AG09309 (cell line): ENCODE results near the gene CNTNAP5.

ENCODE experiments used
- DNase-seq: peaks from one replicate; pipeline ENCODE4 v3.0.0-alpha.2; 2010; ENCODE audit warnings: low read depth
- H3K4me3 ChIP-seq: 2 replicates; pipeline ENCODE4 v1.5.1; 2011; ENCODE audit warnings: mild to moderate bottlenecking, low read depth, low read length, moderate library complexity; ENCODE audit not compliant: control insufficient read depth
- CTCF ChIP-seq: IDR thresholded peaks from 2 replicates; pipeline ENCODE4 v1.5.1; 2011; ENCODE audit warnings: mild to moderate bottlenecking, low read depth, low read length, inconsistent platforms; ENCODE audit not compliant: insufficient read depth, control insufficient read depth; ENCODE audit errors: missing control alignments

Gene CNTNAP5

DNA sequence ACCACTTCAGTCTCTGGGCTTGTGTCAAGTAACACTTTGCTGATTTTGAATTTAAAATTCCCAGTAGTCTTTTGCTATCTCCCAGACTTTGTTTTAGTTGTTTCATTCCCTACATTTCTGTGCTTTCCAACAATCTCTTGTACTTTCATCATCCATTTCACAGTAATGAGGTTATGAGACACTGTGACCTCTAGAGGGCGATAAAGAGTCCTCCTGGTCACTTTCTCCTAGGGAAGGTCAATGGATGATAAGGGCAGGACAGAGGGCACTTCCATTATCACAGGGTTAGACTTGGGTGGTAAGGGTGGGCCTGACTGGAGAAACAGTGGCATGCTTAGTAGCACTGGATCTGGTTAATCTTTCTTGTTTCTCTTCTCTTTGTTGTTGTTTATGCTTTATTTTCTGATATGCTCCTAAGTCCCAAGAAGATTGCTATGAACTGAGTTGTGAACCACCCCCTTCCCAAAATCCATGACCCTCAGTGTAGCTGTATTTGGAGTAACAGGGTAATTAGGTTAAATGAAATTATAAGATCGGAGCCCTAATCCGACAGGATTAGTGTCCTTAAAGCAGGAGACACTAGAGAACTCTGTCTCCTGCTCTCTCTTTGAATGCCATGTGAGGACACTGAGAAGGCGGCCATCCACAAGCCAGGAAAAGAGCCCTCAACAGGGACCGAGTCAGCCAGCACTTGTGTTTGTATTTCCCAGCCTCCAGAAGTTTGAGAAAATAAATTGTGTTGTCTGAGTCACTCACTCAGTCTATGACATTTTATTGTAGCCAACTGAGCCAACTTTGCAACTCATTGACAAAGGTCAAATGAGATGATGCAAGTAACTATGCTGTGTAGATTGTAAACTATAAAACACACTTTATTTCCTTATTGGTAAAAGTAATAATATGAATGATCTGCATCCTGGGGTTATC lies 779.2 kb downstream of the CNTNAP5 start:
- H3K4me3 ChIP-seq, result no peak overlapping the region
- no peak for DNase-seq
- TF ChIP-seq CTCF, result peak; percentile 37

GRCh38 chr2:124805060-124805459 lies 780.0 kb downstream of the CNTNAP5 start:
- no peak for DNase-seq
- no peak overlapping the region for H3K4me3 ChIP-seq
- no peak for TF ChIP-seq CTCF

DNA sequence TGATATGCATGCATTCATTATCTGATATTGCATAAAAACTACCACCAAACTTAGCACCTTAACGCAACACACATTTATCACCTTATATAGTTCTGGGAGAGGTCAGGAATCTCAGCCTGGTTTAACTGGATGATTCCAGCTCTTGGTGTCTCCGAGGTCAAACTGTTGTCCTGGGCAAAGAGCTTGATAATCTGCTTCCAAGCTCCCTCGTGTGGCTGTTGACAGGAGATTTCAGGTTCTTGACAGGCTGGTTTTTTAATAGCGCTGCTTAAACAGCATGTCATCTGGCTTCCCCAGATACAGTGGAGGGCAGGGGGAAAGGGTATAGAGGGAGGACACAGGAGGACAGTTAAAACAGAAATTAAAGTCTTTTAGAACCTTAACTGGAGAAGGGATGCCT lies 785.0 kb downstream of the CNTNAP5 start:
- TF ChIP-seq CTCF, result no peak
- no peak overlapping the region for H3K4me3 ChIP-seq
- DNase-seq, result no peak

GRCh38 chr2:124814968-124815745 lies 790.1 kb downstream of the CNTNAP5 start:
- no peak overlapping the region for H3K4me3 ChIP-seq
- no peak for DNase-seq
- no peak for TF ChIP-seq CTCF

DNA sequence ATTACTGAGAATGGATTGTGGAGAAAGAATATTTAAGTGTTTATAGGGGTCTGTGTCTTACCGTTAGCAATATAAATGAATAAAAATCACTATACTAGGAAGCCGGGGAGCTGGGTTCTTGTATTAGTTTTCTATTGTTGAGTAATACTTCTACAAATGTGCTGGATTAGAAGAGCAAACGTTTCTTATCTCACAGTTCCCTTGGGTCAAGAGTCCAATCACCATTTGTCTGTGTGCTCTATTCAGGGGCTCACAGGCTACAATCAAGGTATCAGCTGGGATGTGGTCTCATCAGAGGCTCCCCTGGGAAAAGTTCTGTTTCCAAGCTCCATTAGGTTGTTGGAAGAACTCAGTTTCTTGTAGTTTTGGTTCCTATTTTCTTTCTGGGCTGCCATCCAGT lies 790.9 kb downstream of the CNTNAP5 start:
- no peak for DNase-seq
- no peak overlapping the region for H3K4me3 ChIP-seq
- TF ChIP-seq CTCF, result no peak

- no peak overlapping the region for H3K4me3 ChIP-seq
- TF ChIP-seq CTCF, result no peak
- DNase-seq, result no peak
Measured at GRCh38 chr2:124822516-124822915, 797.4 kb downstream of the CNTNAP5 start.
